Adrenal gland (tissue), 5 donors: ENCODE data around the gene LSM7.

Experiments
- CTCF ChIP-seq, 6 experiments: fragments of 450-650 bp in 4 of 6; fragments of 200-600 bp in 2 of 6; sonication (generic) in 1 of 6; IDR thresholded peaks; 1 replicate in 5 of 6; 2 replicates in 1 of 6; pipeline versions ENCODE4 v1.5.1 to v1.8.0; 2016 to 2021; ENCODE audit warnings: antibody characterized with exemption in 6 of 6, mild to moderate bottlenecking in 2 of 6, moderate library complexity in 1 of 6
- POLR2A ChIP-seq, 2 donors: fragments of 450-650 bp; IDR thresholded peaks; one replicate each; pipeline ENCODE4 v1.6.1; 2017; ENCODE audit warnings: antibody characterized with exemption in 2 of 2, mild to moderate bottlenecking in 2 of 2, moderate library complexity in 1 of 2
- donor health status: DM: no; HTN: no; CAD: no.

- TF ChIP-seq CTCF (IDR thresholded peaks at IDR 0.05) (peak in 1 of 6 experiments; percentile 19), POLR2A (IDR thresholded peaks at IDR 0.05) (no peak)
Observed at GRCh38 chr19:2337329-2337707, 8.9 kb upstream of the LSM7 start.
